ENCODE measurements around the gene SLC17A2.

The SLC17A2 gene

GRCh38 chr6:25900843-25901242 is 29.6 kb downstream of the SLC17A2 start:
- H3K4me3 ChIP-seq = no peak overlapping the region
- no peak overlapping the region for H3K27ac ChIP-seq
- H3K9ac ChIP-seq = no peak overlapping the region
- no peaks in the 10 kb centered on the region for H3K4me1 ChIP-seq
- no peaks in the 10 kb centered on the region for H3K27me3 ChIP-seq
- TF ChIP-seq Cebpa-rat (IDR thresholded peaks at IDR 0.05) = no peak
- no peak overlapping the region for H3K4me2 ChIP-seq
- no peaks in the 10 kb centered on the region for H3K36me3 ChIP-seq
- no peaks in the 10 kb centered on the region for H3K9me3 ChIP-seq
- no peaks in the 10 kb centered on the region for H4K20me1 ChIP-seq

- Histone ChIP-seq H3K4me3 (no peak overlapping the region), H3K9ac (no peak overlapping the region), H4K20me1 (no peaks in the 10 kb centered on the region), H3K27me3 (no peaks in the 10 kb centered on the region), H3K9me3 (no peaks in the 10 kb centered on the region), H3K4me1 (no peaks in the 10 kb centered on the region), H3K27ac (no peak overlapping the region), H3K36me3 (no peaks in the 10 kb centered on the region), H3K4me2 (no peak overlapping the region)
- TF ChIP-seq Cebpa-rat (IDR thresholded peaks at IDR 0.05) = no peak
Observed at GRCh38 chr6:25899580-25900408, 30.7 kb downstream of the SLC17A2 start.

- Histone ChIP-seq H4K20me1 (no peaks in the 10 kb centered on the region), H3K27ac (no peak overlapping the region), H3K36me3 (no peaks in the 10 kb centered on the region), H3K4me2 (no peak overlapping the region), H3K4me1 (no peaks in the 10 kb centered on the region), H3K9ac (no peak overlapping the region), H3K27me3 (no peaks in the 10 kb centered on the region), H3K9me3 (no peaks in the 10 kb centered on the region), H3K4me3 (no peak overlapping the region)
- TF ChIP-seq Cebpa-rat (IDR thresholded peaks at IDR 0.05) = no peak
Observed at GRCh38 chr6:25899123-25899522, 31.4 kb downstream of the SLC17A2 start.

GRCh38 chr6:25898289-25898977 is 32.1 kb downstream of the SLC17A2 start:
- Histone ChIP-seq H3K4me3 (no peak overlapping the region), H4K20me1 (no peaks in the 10 kb centered on the region), H3K9ac (no peak overlapping the region), H3K27me3 (no peaks in the 10 kb centered on the region), H3K4me2 (no peak overlapping the region), H3K9me3 (no peaks in the 10 kb centered on the region), H3K36me3 (no peaks in the 10 kb centered on the region), H3K27ac (no peak overlapping the region), H3K4me1 (no peaks in the 10 kb centered on the region)
- TF ChIP-seq Cebpa-rat (IDR thresholded peaks at IDR 0.05) = no peak

- no peak overlapping the region for H3K4me2 ChIP-seq
- no peak overlapping the region for H3K4me3 ChIP-seq
- no peak overlapping the region for H3K27ac ChIP-seq
- H3K9ac ChIP-seq = no peak overlapping the region
- H3K9me3 ChIP-seq = no peaks in the 10 kb centered on the region
- H3K4me1 ChIP-seq = no peaks in the 10 kb centered on the region
- no peaks in the 10 kb centered on the region for H4K20me1 ChIP-seq
- no peak for TF ChIP-seq Cebpa-rat (IDR thresholded peaks at IDR 0.05)
- no peaks in the 10 kb centered on the region for H3K36me3 ChIP-seq
- no peaks in the 10 kb centered on the region for H3K27me3 ChIP-seq
Observed at GRCh38 chr6:25896252-25896651, 34.2 kb downstream of the SLC17A2 start.

GRCh38 chr6:25895771-25896170 is 34.7 kb downstream of the SLC17A2 start:
- Histone ChIP-seq H3K4me2 (no peak overlapping the region), H3K9me3 (no peaks in the 10 kb centered on the region), H3K4me1 (no peaks in the 10 kb centered on the region), H3K4me3 (no peak overlapping the region), H4K20me1 (no peaks in the 10 kb centered on the region), H3K36me3 (no peaks in the 10 kb centered on the region), H3K27me3 (no peaks in the 10 kb centered on the region), H3K9ac (no peak overlapping the region), H3K27ac (no peak overlapping the region)
- no peak for TF ChIP-seq Cebpa-rat (IDR thresholded peaks at IDR 0.05)

GRCh38 chr6:25893778-25894177 is 36.7 kb downstream of the SLC17A2 start:
- Histone ChIP-seq H4K20me1 (no peaks in the 10 kb centered on the region), H3K27me3 (no peaks in the 10 kb centered on the region), H3K4me1 (no peaks in the 10 kb centered on the region), H3K9ac (no peak overlapping the region), H3K9me3 (no peaks in the 10 kb centered on the region), H3K27ac (no peak overlapping the region), H3K4me2 (no peak overlapping the region), H3K36me3 (no peaks in the 10 kb centered on the region), H3K4me3 (no peak overlapping the region)
- TF ChIP-seq Cebpa-rat (IDR thresholded peaks at IDR 0.05) = no peak

GRCh38 chr6:25892877-25893276 is 37.6 kb downstream of the SLC17A2 start:
- no peak for TF ChIP-seq Cebpa-rat (IDR thresholded peaks at IDR 0.05)
- H3K9ac ChIP-seq = no peak overlapping the region
- H3K4me3 ChIP-seq = no peak overlapping the region
- no peak overlapping the region for H3K4me2 ChIP-seq
- no peaks in the 10 kb centered on the region for H3K4me1 ChIP-seq
- no peaks in the 10 kb centered on the region for H3K36me3 ChIP-seq
- H3K9me3 ChIP-seq = no peaks in the 10 kb centered on the region
- no peaks in the 10 kb centered on the region for H3K27me3 ChIP-seq
- H4K20me1 ChIP-seq = no peaks in the 10 kb centered on the region
- H3K27ac ChIP-seq = no peak overlapping the region

GRCh38 chr6:25889877-25890853 is 40.3 kb downstream of the SLC17A2 start:
- Histone ChIP-seq H3K4me1 (no peaks in the 10 kb centered on the region), H4K20me1 (no peaks in the 10 kb centered on the region), H3K36me3 (no peaks in the 10 kb centered on the region), H3K27me3 (no peaks in the 10 kb centered on the region), H3K9ac (no peak overlapping the region), H3K9me3 (peaks cover 5% of the 10 kb centered on the region; the same call in 1 of the 2 replicates), H3K4me2 (no peak overlapping the region), H3K4me3 (no peak overlapping the region), H3K27ac (no peak overlapping the region)
- TF ChIP-seq Cebpa-rat (IDR thresholded peaks at IDR 0.05) = no peak
